Measurements from ENCODE around the gene PRTN3. TPM values are rescaled to one million over a fixed set of nuclear protein-coding genes. Genes with fewer than 3 reads are reported as not detected.
A peak's percentile ranks its signal among the peaks of the same experiment; 100 is the strongest.

Gene PRTN3
- total RNA-seq, 4 donors from 2014 or later, result not detected

DNA sequence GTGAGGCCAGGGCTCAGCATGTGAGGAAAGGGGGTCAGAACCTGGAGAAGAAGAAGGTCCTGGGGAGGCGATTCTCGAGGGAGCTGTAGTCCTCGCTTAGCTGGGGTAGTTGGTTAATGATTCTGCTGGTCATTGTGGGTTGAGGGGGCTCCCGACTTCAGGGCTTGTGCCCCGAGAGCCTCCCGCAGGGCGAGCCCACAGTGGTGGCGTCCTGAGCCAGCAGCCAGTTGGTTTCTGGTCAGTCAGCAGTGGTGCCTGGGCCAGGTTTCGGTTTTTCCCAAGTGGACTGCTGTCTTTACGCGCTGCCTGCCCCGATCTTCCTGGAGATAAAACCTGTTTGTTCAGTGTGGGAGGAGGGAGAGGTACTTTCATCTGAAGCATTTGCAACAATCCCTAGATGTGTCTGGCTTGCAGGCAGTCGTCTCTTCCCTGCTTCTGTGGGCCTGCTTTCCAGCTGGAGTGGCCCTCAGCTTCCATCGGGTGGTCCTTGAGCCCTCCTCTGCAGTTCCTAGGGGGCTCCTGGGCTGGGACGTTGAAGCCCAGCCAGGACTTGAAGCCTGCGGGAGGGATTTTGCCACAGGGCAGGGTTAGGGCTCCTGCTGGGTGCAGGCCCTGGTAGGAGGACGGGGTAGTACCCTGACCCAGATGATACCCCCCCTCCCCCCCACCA, 40.3 kb upstream of the PRTN3 start:
- Histone ChIP-seq H3K27ac (peak overlapping the region in 3 of 4 donors; percentile 63 to 99 (median 71)), H3K36me3 (peaks cover 0 to 38% of the 10 kb centered on the region in 2 donors), H3K9me3 (no peaks in the 10 kb centered on the region), H3K27me3 (no peaks in the 10 kb centered on the region), H3K4me3 (peak overlapping the region in 1 of 2 donors; percentile 98), H3K4me1 (peaks cover 5 to 86% (median 62%) of the 10 kb centered on the region in 3 donors)
- TF ChIP-seq POLR2AphosphoS5 (IDR thresholded peaks at IDR 0.05), result no peak
- no peak for TF ChIP-seq POLR2A (IDR thresholded peaks at IDR 0.05)
- TF ChIP-seq CTCF (IDR thresholded peaks at IDR 0.05), result no peak
- TF ChIP-seq EP300 (IDR thresholded peaks at IDR 0.05), result no peak
- WGBS, 2 donors (ENCODE audit: low coverage in 1 of 2), result 33 to 39% methylated on average over 1 to 3 of the region's 17 CpGs
- no peak for ATAC-seq

DNA sequence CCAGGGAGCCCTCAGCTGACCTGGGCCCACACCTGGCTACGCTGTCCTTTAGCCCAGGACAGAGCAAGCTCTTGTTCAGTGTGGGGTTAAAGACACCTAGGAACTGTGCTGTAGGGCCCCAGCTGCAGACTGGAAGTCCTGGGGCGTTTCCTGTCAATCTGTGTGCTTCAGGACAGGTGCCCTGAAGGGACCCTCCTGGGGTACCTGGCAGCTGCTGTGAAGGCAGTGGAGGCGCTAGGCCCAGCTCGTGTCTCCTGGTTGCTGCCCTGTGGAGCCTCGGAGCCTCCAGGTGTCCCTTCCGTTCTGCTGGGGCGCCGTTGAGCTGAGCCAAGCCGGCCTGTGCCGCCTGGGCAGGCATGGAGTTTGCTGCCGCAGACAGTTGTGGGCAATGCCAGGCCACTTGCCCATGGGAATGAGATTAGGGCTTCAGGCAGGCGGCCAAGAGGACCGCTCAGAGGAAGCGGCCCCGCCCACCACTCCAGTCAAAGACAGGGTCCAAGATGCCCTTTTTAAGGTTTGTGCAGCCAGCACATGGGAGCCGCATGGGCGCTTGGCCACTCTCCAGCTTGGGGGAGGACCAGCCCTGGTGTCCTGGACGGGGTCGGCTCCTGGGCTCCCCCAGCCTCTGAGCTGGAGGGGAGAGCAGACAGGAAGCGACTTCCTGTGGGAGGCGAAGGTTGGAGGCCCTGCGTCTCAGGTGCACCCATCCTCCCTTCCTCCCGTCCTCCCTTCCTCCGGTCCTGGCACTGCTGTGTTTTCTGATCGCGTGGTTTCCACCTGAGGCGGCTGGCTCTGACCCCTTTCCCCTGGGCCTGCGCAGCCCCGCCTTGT, 39.6 kb upstream of the PRTN3 start:
- Histone ChIP-seq H3K4me1 (peaks cover 5 to 84% (median 56%) of the 10 kb centered on the region in 3 donors), H3K36me3 (peaks cover 0 to 46% of the 10 kb centered on the region in 2 donors), H3K9me3 (no peaks in the 10 kb centered on the region), H3K27ac (peak overlapping the region in 3 of 4 donors; percentile 63 to 99 (median 71)), H3K27me3 (no peaks in the 10 kb centered on the region), H3K4me3 (peak overlapping the region in 1 of 2 donors; percentile 98)
- ATAC-seq, result no peak
- TF ChIP-seq POLR2AphosphoS5 (IDR thresholded peaks at IDR 0.05) (peak; percentile 64), POLR2A (IDR thresholded peaks at IDR 0.05) (no peak)
- WGBS, 2 donors (ENCODE audit: low coverage in 1 of 2), result 0% methylated on average over 2 of the region's 29 CpGs; no CpG with 5 or more reads in 1 of the 2 donors

GRCh38 chr19:801861-802497, 38.8 kb upstream of the PRTN3 start:
- Histone ChIP-seq H3K4me3 (peak overlapping the region in 1 of 2 donors; percentile 98), H3K27ac (peak overlapping the region in 3 of 4 donors; percentile 63 to 99 (median 71)), H3K9me3 (no peaks in the 10 kb centered on the region), H3K4me1 (peaks cover 5 to 86% (median 54%) of the 10 kb centered on the region in 3 donors), H3K27me3 (no peaks in the 10 kb centered on the region), H3K36me3 (peaks cover 0 to 53% of the 10 kb centered on the region in 2 donors)
- no peak for ATAC-seq
- peak; percentile 82 for TF ChIP-seq POLR2AphosphoS5 (IDR thresholded peaks at IDR 0.05)
- TF ChIP-seq CTCF (IDR thresholded peaks at IDR 0.05), result no peak
- TF ChIP-seq EP300 (IDR thresholded peaks at IDR 0.05), result no peak
- WGBS, 2 donors (ENCODE audit: low coverage in 1 of 2), result 31% methylated on average over 8 of the region's 23 CpGs; no CpG with 5 or more reads in 1 of the 2 donors

GRCh38 chr19:802498-803098, 38.2 kb upstream of the PRTN3 start:
- H3K27ac ChIP-seq, result peak overlapping the region in 3 of 4 donors; percentile 63 to 99 (median 71)
- no peaks in the 10 kb centered on the region for H3K27me3 ChIP-seq
- H3K4me3 ChIP-seq, result peak overlapping the region in 1 of 2 donors; percentile 98
- peaks cover 0 to 59% of the 10 kb centered on the region in 2 donors for H3K36me3 ChIP-seq
- H3K9me3 ChIP-seq, result no peaks in the 10 kb centered on the region
- no peak for TF ChIP-seq CTCF (IDR thresholded peaks at IDR 0.05)
- TF ChIP-seq POLR2AphosphoS5 (IDR thresholded peaks at IDR 0.05), result no peak
- no peak for TF ChIP-seq EP300 (IDR thresholded peaks at IDR 0.05)
- no peak for TF ChIP-seq POLR2A (IDR thresholded peaks at IDR 0.05)
- ATAC-seq, result no peak
- WGBS, 2 donors (ENCODE audit: low coverage in 1 of 2), result 7 to 23% methylated on average over 9 to 21 of the region's 28 CpGs
- H3K4me1 ChIP-seq, result peaks cover 5 to 89% (median 54%) of the 10 kb centered on the region in 3 donors

Measured in gastroesophageal sphincter (tissue), 4 donors.